Occipital lobe (tissue), 2 donors: ENCODE data around the gene CFAP74. TPM values are rescaled to one million over a fixed set of nuclear protein-coding genes. Genes with fewer than 3 reads are reported as not detected.
"Not testable (repeated sequence)": the region's sequence is repeated elsewhere in the genome, so short reads cannot be mapped to it uniquely, and the experiment has no call there.

Experiments
- DNase-seq: peaks from one replicate; lab custom pipeline; 2025; lab: John Stamatoyannopoulos, UW
- total RNA-seq: library from RNA; depleted of rRNA; stranded (reverse); fragments of >200 nt; gene quantifications from one replicate; pipeline ENCODE4 v1.2.3, GENCODE V29; 2014

The CFAP74 gene
- total RNA-seq, 1 donor from 2014 or later: 0.47 TPM

GRCh38 chr1:1947493-1947892 is 56.1 kb downstream of the CFAP74 start:
- DNase-seq: no peak

- DNase-seq: no peak
Measured at GRCh38 chr1:1946540-1946939, 57.0 kb downstream of the CFAP74 start.

GRCh38 chr1:1945782-1946393 is 57.7 kb downstream of the CFAP74 start:
- DNase-seq: no peak

DNA sequence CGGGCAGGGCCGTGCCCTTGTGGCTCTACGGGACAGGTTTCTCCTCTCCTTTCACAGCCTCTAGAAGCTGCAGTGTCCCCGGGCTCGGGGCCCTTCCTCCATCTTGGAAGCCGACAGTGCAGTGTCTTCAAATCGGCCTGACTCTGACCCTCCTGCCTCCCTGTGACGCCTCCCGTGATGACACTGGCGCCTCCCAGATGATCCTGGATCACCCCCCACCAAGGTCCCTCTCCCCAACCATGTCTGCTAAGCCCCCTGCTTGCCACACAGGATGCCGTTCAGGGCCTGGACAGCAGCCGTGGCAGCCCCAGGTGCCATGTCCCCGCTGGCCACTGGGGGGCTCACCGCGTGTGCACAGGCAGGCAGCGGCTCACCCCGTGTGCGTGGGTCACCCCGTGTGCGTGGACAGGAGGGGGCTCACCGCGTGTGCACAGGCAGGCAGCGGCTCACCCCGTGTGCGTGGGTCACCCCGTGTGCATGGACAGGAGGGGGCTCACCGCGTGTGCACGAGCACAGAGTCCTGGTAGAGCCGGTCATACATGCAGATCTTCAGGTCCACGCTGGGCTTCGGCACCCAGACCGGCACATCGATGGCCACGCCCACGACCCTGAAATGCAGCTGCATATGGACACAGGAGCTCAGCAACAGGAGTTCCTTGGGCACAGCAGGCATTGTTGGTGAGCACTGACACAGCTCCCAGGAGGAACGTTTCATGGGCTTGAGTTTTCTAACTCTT is 59.6 kb downstream of the CFAP74 start:
- peak; percentile 16 for DNase-seq

- no peak for DNase-seq
Measured at GRCh38 chr1:1942753-1943656, 60.6 kb downstream of the CFAP74 start.

DNA sequence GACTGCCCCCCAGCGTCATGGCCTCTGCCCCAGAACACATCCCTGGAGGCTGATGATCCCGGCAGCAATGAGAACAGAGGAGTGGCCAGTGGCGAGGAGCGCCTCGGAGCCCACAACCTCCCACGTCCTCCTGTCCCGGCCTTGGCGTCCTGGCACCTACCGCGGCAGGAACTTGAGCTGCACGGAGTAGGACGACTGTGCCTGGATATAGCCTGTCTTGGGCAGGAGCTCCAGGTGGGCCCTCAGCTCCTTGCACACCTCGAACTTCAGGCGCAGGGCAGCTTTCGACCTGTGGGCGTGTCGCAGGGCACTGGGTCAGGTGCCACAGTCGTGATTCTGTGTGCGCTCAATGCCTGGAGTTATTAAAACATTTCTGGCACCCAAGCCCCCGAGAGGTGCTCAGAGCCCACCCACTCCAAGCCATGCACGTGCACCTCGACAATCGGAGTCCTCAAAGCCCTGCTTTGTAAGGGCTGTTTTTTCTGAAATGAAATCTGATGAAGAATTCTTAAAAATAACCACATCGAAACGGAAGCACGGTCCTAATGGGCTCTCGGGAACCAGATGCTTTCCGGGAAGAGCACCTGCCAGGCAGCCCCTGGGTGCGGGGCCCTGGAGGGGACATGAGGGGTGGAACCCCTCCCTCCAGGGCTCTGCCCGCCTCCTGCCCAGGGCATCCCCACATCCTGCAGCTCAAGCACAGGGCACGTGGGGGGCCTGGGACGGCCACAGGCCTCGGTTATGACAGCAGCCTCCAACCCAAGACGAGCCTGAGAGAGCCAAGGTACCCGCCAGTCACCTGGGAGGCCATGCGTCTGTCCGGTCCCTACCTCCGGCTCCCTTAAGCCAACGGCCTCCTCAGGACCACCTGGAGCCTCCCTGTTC is 61.5 kb downstream of the CFAP74 start:
- no peak for DNase-seq

- DNase-seq: no peak
Measured at GRCh38 chr1:1941211-1941841, 62.3 kb downstream of the CFAP74 start.

- no peak for DNase-seq
Measured at GRCh38 chr1:1940123-1940425, 63.5 kb downstream of the CFAP74 start.

DNA sequence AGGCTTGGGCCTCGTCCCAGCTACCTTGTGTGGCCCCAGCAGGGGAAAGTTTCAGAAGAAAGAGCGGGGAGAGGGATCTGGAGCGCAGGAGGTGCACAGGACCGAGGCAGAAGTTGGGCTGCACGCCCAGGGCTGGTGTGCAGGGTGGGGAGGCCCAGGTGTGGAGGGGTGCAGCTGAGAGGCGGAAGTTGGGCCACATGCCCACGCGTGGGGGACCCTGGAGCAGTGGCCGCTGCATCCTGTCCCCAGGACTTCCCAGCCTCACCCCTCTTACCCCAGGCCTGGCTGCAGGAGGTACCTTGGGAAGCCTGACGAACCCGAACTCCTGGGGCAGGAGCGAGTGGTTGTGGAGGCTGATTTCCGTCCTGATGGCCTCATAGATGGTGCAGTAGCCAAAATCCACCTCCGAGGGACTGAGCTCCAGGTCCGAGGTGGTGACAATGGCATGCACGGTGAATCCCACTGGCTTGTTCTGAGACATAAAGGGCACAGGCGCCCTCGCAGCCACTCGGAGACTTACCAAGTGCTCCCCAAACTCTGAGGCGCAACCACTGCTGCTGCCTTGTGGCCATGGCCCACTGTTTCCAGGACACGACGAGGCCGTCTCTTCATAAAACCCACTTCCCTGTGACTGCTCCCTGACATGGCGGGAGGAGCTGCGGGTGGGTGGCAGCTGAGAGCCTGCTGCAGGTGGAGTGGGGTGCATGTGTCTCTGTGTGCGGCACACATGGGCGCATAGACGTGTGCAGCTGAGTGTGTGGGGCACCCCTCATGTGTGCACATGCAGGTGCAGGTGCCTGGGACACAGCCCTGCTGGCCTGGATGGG is 64.1 kb downstream of the CFAP74 start:
- no peak for DNase-seq

GRCh38 chr1:1938613-1939295 is 64.8 kb downstream of the CFAP74 start:
- no peak for DNase-seq

- no peak for DNase-seq
Measured at GRCh38 chr1:1938276-1938573, 65.4 kb downstream of the CFAP74 start.

DNA sequence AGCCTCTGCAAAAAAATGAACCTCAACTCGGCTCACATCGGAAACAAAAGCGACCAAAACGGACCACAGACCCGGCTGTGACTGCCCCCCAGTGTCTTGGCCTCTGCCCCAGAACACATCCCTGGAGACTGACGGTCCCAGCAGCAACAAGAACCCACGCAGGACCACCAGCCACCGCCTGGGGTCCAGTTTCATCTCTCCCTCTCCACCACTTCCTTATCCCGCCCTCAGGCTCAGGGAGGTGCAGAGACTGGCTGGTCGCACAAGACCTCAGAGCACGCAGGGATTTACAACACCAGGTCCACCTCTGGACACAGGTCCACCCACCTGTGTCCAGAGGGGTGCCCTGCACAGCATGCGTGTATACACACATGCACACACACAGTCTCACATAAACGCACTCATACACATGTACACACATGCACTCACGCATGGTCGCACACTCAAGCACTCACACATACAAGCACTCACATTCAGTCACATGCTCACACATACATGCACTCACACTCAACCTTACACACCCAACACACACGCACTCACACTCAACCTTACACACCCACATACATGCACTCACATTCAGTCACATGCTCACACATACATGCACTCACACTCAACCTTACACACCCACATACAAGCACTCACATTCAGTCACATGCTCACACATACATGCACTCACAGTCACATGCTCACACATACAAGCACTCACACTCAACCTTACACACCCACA is 65.9 kb downstream of the CFAP74 start:
- no peak for DNase-seq

GRCh38 chr1:1937061-1937460 is 66.5 kb downstream of the CFAP74 start:
- no peak for DNase-seq

DNA sequence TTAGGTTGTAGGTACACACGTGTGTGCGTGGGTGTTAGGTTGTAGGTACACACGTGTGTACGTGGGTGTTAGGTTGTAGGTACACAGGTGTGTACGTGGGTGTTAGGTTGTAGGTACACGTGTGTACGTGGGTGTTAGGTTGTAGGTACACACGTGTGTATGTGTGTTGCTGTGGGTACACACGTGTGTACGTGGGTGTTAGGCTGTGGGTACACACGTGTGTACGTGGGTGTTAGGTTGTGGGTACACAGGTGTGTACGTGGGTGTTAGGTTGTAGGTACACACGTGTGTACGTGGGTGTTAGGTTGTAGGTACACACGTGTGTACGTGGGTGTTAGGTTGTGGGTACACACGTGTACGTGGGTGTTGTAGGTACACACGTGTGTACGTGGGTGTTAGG is 68.7 kb downstream of the CFAP74 start:
- DNase-seq: not testable (repeated sequence)

- DNase-seq: no peak
Measured at GRCh38 chr1:1929639-1930545, 73.7 kb downstream of the CFAP74 start.

- no peak for DNase-seq
Measured at GRCh38 chr1:1929102-1929638, 74.4 kb downstream of the CFAP74 start.

DNA sequence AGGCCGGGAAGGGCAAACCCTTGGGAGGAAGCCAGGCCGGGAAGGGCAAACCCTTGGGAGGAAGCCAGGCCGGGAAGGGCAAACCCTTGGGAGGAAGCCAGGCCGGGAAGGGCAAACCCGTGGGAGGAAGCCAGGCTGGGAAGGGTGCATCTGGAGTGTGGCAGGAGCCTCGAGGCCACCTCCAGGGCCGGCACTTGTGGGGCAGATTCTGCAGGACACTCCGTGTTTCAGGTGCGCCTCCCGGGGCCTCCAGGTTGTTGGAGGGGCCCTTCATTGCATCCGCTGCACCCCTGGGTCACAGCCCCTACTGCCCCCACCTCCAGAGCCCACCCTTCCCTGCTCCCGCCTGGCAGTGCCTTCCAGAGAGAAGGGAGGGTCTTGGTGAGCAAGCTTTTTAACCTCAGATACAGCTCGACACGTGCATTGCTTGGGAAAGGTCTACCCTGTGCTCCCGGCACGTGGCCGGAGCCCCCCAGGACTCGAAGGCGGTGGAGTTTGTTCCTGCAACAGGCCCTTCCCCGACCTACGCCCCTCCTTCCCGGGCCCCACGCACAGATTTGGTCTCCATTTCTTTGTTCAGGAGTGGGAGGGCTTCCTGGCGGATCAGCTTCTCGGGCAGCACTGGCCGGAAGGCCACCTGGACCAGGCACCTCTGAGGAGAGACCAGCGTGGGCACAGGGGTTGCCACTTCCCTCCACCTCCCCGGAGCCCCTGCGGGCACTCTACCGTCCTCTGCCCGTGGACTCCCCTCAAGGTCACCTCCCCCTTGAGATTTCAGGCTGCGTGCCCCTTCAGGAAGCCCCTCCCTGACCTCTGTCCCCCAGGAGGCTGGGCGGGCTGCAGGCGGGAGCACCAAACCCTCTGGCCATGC is 75.1 kb downstream of the CFAP74 start:
- no peak for DNase-seq
